ENCODE data around the gene MATN1. TPM values are rescaled to one million over a fixed set of nuclear protein-coding genes. Genes with fewer than 3 reads are reported as not detected.
"Not testable (repeated sequence)": the region's sequence is repeated elsewhere in the genome, so short reads cannot be mapped to it uniquely, and the experiment has no call there.

MATN1 gene
- total RNA-seq, 1 experiment from 2014 or later, result 0.12 TPM

DNA sequence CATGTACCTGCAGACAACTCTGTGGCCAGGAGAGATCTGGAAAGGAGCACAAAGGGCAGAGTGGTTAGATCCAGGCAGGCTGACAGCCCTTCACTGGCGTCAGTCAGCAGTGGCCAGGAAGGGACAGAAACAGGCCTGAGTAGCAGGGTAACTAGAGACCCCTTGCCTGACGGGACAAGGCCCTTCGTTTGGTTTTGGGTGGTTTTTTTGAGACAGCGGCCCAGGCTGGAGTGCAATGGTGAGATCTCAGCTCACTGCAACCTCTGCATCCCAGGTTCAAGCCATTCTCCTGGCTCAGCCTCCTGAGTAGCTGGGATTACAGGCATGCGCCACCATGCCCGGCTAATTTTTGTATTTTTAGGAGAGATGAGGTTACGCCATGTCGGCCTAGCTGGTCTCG, 34.9 kb downstream of the MATN1 start:
- H3K9me3 ChIP-seq (ENCODE audit: control insufficient read depth in 1 of 2, insufficient read depth in 1 of 2, low read depth in 1 of 2, low read length in 2 of 2); H3K27ac ChIP-seq (ENCODE audit: low read depth, low read length); RAD21 ChIA-PET (ENCODE audit: low non-redundant PET in 1 of 2, low total read pairs in 2 of 2, uncharacterized antibody in 2 of 2, unreplicated experiment in 2 of 2); H3K9me2 ChIP-seq (ENCODE audit: insufficient read depth); CTCF ChIA-PET; H3K9ac ChIP-seq (ENCODE audit: low read length); H3K4me2 ChIP-seq (ENCODE audit: low read length); intact Hi-C loops (cut with micrococcal nuclease); POLR2A ChIA-PET; H3K79me2 ChIP-seq (ENCODE audit: insufficient read depth, low read length); H3K36me3 ChIP-seq (ENCODE audit: control insufficient read depth in 1 of 2, insufficient read depth in 2 of 2, low read length in 2 of 2); ATAC-seq; H3K27me3 ChIP-seq (ENCODE audit: insufficient read depth, low read length); H2AFZ ChIP-seq (ENCODE audit: low read depth, low read length, poor library complexity, severe bottlenecking); H3K4me3 ChIP-seq (replicated peaks in 1 of 2; ENCODE audit: low read depth in 1 of 2, low read length in 2 of 2); H4K20me1 ChIP-seq (ENCODE audit: insufficient read depth); DNase-seq (ENCODE audit: low read depth, low spot score); BruUV-seq (replicated peaks): not testable (repeated sequence)
- peaks cover 10 to 24% of the 10 kb centered on the region in 2 experiments; a peak in 3 of 4 replicates for H3K4me1 ChIP-seq (ENCODE audit: control insufficient read depth in 1 of 2, insufficient read depth in 2 of 2, low read length in 2 of 2)

DNA sequence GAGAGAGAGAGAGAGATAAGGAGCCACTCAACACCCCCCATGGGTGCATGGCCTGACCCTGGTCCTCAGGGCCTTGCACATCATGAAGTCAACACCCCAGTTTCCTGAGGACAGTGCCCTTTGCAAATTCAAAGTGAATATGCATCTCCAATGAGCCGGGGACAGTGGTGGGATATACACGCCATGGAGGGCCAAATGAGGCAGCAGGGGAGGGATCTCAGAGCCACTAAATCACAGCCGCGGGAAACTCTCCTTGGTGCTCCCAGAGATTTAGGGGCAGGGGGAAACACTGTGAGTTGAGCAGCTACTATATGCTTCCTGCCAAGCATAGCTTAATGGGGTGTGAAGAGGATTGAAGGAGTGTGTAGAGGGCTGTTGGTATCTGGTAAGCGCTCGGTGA, 35.5 kb downstream of the MATN1 start:
- no TSS peak for BruUV-seq (replicated peaks)
- Histone ChIP-seq H3K27ac (ENCODE audit: low read depth, low read length) (no peak overlapping the region), H3K4me1 (ENCODE audit: control insufficient read depth in 1 of 2, insufficient read depth in 2 of 2, low read length in 2 of 2) (peaks cover 10 to 24% of the 10 kb centered on the region in 2 experiments; a peak in 3 of 4 replicates), H3K36me3 (ENCODE audit: control insufficient read depth in 1 of 2, insufficient read depth in 2 of 2, low read length in 2 of 2) (no peaks in the 10 kb centered on the region), H3K4me3 (replicated peaks in 1 of 2; ENCODE audit: low read depth in 1 of 2, low read length in 2 of 2) (no peak overlapping the region), H3K4me2 (ENCODE audit: low read length) (no peak overlapping the region), H3K9me2 (ENCODE audit: insufficient read depth) (no peaks in the 10 kb centered on the region), H3K9ac (ENCODE audit: low read length) (no peak overlapping the region), H2AFZ (ENCODE audit: low read depth, low read length, poor library complexity, severe bottlenecking) (no peak overlapping the region), H4K20me1 (ENCODE audit: insufficient read depth) (no peaks in the 10 kb centered on the region), H3K27me3 (ENCODE audit: insufficient read depth, low read length) (no peaks in the 10 kb centered on the region), H3K79me2 (ENCODE audit: insufficient read depth, low read length) (no peaks in the 10 kb centered on the region), H3K9me3 (ENCODE audit: control insufficient read depth in 1 of 2, insufficient read depth in 1 of 2, low read depth in 1 of 2, low read length in 2 of 2) (no peaks in the 10 kb centered on the region)
- ChIA-PET CTCF (no interaction called here), RAD21 (ENCODE audit: low non-redundant PET in 1 of 2, low total read pairs in 2 of 2, uncharacterized antibody in 2 of 2, unreplicated experiment in 2 of 2) (no interaction called here), POLR2A (no interaction called here)
- intact Hi-C loops (cut with micrococcal nuclease), result no loop called here
- ATAC-seq (no peak), DNase-seq (ENCODE audit: low read depth, low spot score) (no peak)
- TF ChIP-seq JUND (IDR thresholded peaks at IDR 0.05) (no peak), RAD21 (IDR thresholded peaks at IDR 0.05; ENCODE audit: low read depth) (no peak), FOSL1 (IDR thresholded peaks at IDR 0.05; ENCODE audit: low read depth) (no peak), POLR2A (IDR thresholded peaks at IDR 0.05; ENCODE audit: borderline replicate concordance, extremely low read depth, insufficient read depth, insufficient read length) (no peak), SP1 (IDR thresholded peaks at IDR 0.05; ENCODE audit: low read depth) (no peak), SIN3A (IDR thresholded peaks at IDR 0.05; ENCODE audit: low read depth) (no peak), EZH2 (IDR thresholded peaks at IDR 0.05) (no peak), ELF1 (IDR thresholded peaks at IDR 0.05; ENCODE audit: borderline replicate concordance, low read depth) (no peak), SRF (IDR thresholded peaks at IDR 0.05; ENCODE audit: low read depth) (no peak), YY1 (IDR thresholded peaks at IDR 0.05; ENCODE audit: extremely low read depth, insufficient replicate concordance, low read depth, low read length) (no peak), EGR1 (IDR thresholded peaks at IDR 0.05; ENCODE audit: low read depth) (no peak), TCF7L2 (IDR thresholded peaks at IDR 0.05; ENCODE audit: borderline replicate concordance, extremely low read depth, insufficient read depth, insufficient read length) (no peak), CBX3 (IDR thresholded peaks at IDR 0.05; ENCODE audit: low read depth) (no peak), CEBPB (IDR thresholded peaks at IDR 0.05; ENCODE audit: low read depth) (no peak), POLR2AphosphoS5 (IDR thresholded peaks at IDR 0.05; ENCODE audit: low read depth, low read length) (no peak)
- TF ChIP-seq, protein P1, sequence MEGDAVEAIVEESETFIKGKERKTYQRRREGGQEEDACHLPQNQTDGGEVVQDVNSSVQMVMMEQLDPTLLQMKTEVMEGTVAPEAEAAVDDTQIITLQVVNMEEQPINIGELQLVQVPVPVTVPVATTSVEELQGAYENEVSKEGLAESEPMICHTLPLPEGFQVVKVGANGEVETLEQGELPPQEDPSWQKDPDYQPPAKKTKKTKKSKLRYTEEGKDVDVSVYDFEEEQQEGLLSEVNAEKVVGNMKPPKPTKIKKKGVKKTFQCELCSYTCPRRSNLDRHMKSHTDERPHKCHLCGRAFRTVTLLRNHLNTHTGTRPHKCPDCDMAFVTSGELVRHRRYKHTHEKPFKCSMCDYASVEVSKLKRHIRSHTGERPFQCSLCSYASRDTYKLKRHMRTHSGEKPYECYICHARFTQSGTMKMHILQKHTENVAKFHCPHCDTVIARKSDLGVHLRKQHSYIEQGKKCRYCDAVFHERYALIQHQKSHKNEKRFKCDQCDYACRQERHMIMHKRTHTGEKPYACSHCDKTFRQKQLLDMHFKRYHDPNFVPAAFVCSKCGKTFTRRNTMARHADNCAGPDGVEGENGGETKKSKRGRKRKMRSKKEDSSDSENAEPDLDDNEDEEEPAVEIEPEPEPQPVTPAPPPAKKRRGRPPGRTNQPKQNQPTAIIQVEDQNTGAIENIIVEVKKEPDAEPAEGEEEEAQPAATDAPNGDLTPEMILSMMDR (IDR thresholded peaks at IDR 0.05 in 2 of 3, conservative IDR thresholded peaks at IDR 0.05 in 1 of 3; ENCODE audit: borderline replicate concordance in 1 of 3, insufficient read depth in 1 of 3, low read depth in 2 of 3, low read length in 2 of 3), result no peak
- TF ChIP-seq, protein P2, sequence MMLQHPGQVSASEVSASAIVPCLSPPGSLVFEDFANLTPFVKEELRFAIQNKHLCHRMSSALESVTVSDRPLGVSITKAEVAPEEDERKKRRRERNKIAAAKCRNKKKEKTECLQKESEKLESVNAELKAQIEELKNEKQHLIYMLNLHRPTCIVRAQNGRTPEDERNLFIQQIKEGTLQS (IDR thresholded peaks at IDR 0.05), result no peak
- TF ChIP-seq, protein P3, sequence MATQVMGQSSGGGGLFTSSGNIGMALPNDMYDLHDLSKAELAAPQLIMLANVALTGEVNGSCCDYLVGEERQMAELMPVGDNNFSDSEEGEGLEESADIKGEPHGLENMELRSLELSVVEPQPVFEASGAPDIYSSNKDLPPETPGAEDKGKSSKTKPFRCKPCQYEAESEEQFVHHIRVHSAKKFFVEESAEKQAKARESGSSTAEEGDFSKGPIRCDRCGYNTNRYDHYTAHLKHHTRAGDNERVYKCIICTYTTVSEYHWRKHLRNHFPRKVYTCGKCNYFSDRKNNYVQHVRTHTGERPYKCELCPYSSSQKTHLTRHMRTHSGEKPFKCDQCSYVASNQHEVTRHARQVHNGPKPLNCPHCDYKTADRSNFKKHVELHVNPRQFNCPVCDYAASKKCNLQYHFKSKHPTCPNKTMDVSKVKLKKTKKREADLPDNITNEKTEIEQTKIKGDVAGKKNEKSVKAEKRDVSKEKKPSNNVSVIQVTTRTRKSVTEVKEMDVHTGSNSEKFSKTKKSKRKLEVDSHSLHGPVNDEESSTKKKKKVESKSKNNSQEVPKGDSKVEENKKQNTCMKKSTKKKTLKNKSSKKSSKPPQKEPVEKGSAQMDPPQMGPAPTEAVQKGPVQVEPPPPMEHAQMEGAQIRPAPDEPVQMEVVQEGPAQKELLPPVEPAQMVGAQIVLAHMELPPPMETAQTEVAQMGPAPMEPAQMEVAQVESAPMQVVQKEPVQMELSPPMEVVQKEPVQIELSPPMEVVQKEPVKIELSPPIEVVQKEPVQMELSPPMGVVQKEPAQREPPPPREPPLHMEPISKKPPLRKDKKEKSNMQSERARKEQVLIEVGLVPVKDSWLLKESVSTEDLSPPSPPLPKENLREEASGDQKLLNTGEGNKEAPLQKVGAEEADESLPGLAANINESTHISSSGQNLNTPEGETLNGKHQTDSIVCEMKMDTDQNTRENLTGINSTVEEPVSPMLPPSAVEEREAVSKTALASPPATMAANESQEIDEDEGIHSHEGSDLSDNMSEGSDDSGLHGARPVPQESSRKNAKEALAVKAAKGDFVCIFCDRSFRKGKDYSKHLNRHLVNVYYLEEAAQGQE (IDR thresholded peaks at IDR 0.05; ENCODE audit: low read depth), result no peak
